Parathyroid adenoma (tissue), 2 donors: ENCODE results near the gene MPP3.
"Not testable (repeated sequence)": the region's sequence is repeated elsewhere in the genome, so short reads cannot be mapped to it uniquely, and the experiment has no call there.

Experiments used
- H2AFZ ChIP-seq: fragments of 300-600 bp; sonication (generic); one replicate; pipeline ENCODE4 v1.7.0; 2017; ENCODE audit warnings: antibody characterized with exemption, mild to moderate bottlenecking
- H3K27ac ChIP-seq: fragments of 300-600 bp; sonication (generic); one replicate; pipeline ENCODE4 v1.7.0; 2017
- H3K27me3 ChIP-seq: fragments of 300-600 bp; sonication (generic); one replicate; pipeline ENCODE4 v1.7.0; 2017; ENCODE audit warnings: low read length; ENCODE audit not compliant: control insufficient read depth, insufficient read depth
- H3K36me3 ChIP-seq: fragments of 300-600 bp; sonication (generic); one replicate; pipeline ENCODE4 v1.7.0; 2017; ENCODE audit warnings: low read length; ENCODE audit not compliant: control insufficient read depth, insufficient read depth
- H3K4me1 ChIP-seq: fragments of 300-600 bp; sonication (generic); one replicate; pipeline ENCODE4 v1.7.0; 2017; ENCODE audit warnings: control low read depth
- H3K4me2 ChIP-seq: fragments of 300-600 bp; sonication (generic); one replicate; pipeline ENCODE4 v1.7.0; 2017; ENCODE audit warnings: low read length
- H3K4me3 ChIP-seq: fragments of 300-600 bp; sonication (generic); one replicate; pipeline ENCODE4 v1.7.0; 2017; ENCODE audit warnings: low read depth, low read length
- H3K79me2 ChIP-seq: fragments of 300-600 bp; sonication (generic); one replicate; pipeline ENCODE4 v1.7.0; 2017; ENCODE audit warnings: control low read depth
- H3K9ac ChIP-seq: fragments of 300-600 bp; sonication (generic); one replicate; pipeline ENCODE4 v1.7.0; 2017; ENCODE audit warnings: mild to moderate bottlenecking
- H3K9me3 ChIP-seq: fragments of 300-600 bp; sonication (generic); one replicate; pipeline ENCODE4 v1.7.0; 2017; ENCODE audit warnings: low read length; ENCODE audit not compliant: control insufficient read depth
- CTCF ChIP-seq: fragments of 300-600 bp; sonication (generic); IDR thresholded peaks from one replicate; pipeline ENCODE4 v1.7.0; 2017; ENCODE audit warnings: antibody characterized with exemption, mild to moderate bottlenecking
- donor health status: primary hyperparathyroidism.

Gene MPP3

GRCh38 chr17:43799047-43799446, 33.9 kb downstream of the MPP3 start:
- Histone ChIP-seq H3K36me3 (no peaks in the 10 kb centered on the region), H3K79me2 (no peaks in the 10 kb centered on the region), H3K27ac (no peak overlapping the region), H3K4me2 (no peak overlapping the region), H3K4me1 (no peaks in the 10 kb centered on the region), H3K9me3 (no peaks in the 10 kb centered on the region), H3K4me3 (no peak overlapping the region), H2AFZ (no peak overlapping the region), H3K9ac (no peak overlapping the region), H3K27me3 (no peaks in the 10 kb centered on the region)
- TF ChIP-seq CTCF, result no peak

- H3K9me3 ChIP-seq, H2AFZ ChIP-seq, H3K36me3 ChIP-seq, H3K27me3 ChIP-seq, H3K27ac ChIP-seq, H3K79me2 ChIP-seq, H3K4me2 ChIP-seq, H3K4me1 ChIP-seq, H3K9ac ChIP-seq, H3K4me3 ChIP-seq: not testable (repeated sequence)
Observed at GRCh38 chr17:43798024-43798423, 34.9 kb downstream of the MPP3 start.

GRCh38 chr17:43792668-43793067, 40.3 kb downstream of the MPP3 start:
- H3K4me1 ChIP-seq, H3K4me2 ChIP-seq, H2AFZ ChIP-seq, H3K27me3 ChIP-seq, H3K79me2 ChIP-seq, H3K9me3 ChIP-seq, H3K4me3 ChIP-seq, H3K9ac ChIP-seq, H3K27ac ChIP-seq, H3K36me3 ChIP-seq: not testable (repeated sequence)

GRCh38 chr17:43791589-43791988, 41.4 kb downstream of the MPP3 start:
- no peak overlapping the region for H3K4me3 ChIP-seq
- TF ChIP-seq CTCF, result no peak
- H2AFZ ChIP-seq, result no peak overlapping the region
- no peak overlapping the region for H3K27ac ChIP-seq
- no peaks in the 10 kb centered on the region for H3K79me2 ChIP-seq
- H3K9me3 ChIP-seq, result no peaks in the 10 kb centered on the region
- no peaks in the 10 kb centered on the region for H3K4me1 ChIP-seq
- H3K9ac ChIP-seq, result no peak overlapping the region
- H3K36me3 ChIP-seq, result no peaks in the 10 kb centered on the region
- H3K27me3 ChIP-seq, result no peaks in the 10 kb centered on the region
- H3K4me2 ChIP-seq, result peak overlapping the region; percentile 4

- H3K79me2 ChIP-seq, result no peaks in the 10 kb centered on the region
- H3K9ac ChIP-seq, result no peak overlapping the region
- no peaks in the 10 kb centered on the region for H3K9me3 ChIP-seq
- H3K4me3 ChIP-seq, result no peak overlapping the region
- no peaks in the 10 kb centered on the region for H3K4me1 ChIP-seq
- H3K27me3 ChIP-seq, result no peaks in the 10 kb centered on the region
- TF ChIP-seq CTCF, result no peak
- H3K27ac ChIP-seq, result no peak overlapping the region
- H3K36me3 ChIP-seq, result no peaks in the 10 kb centered on the region
- H3K4me2 ChIP-seq, result no peak overlapping the region
- no peak overlapping the region for H2AFZ ChIP-seq
Observed at GRCh38 chr17:43790311-43790940, 42.5 kb downstream of the MPP3 start.

GRCh38 chr17:43789482-43789881, 43.5 kb downstream of the MPP3 start:
- no peak overlapping the region for H3K9ac ChIP-seq
- no peaks in the 10 kb centered on the region for H3K36me3 ChIP-seq
- H3K9me3 ChIP-seq, result no peaks in the 10 kb centered on the region
- H3K27ac ChIP-seq, result no peak overlapping the region
- no peak overlapping the region for H3K4me3 ChIP-seq
- H3K79me2 ChIP-seq, result no peaks in the 10 kb centered on the region
- TF ChIP-seq CTCF, result no peak
- no peak overlapping the region for H2AFZ ChIP-seq
- H3K27me3 ChIP-seq, result no peaks in the 10 kb centered on the region
- H3K4me1 ChIP-seq, result no peaks in the 10 kb centered on the region
- no peak overlapping the region for H3K4me2 ChIP-seq
